ENCODE results near the gene RSKR. TPM values are rescaled to one million over a fixed set of nuclear protein-coding genes. Genes with fewer than 3 reads are reported as not detected.

The RSKR gene
- total RNA-seq, 6 donors from 2014 or later: 7.9 to 49.2 (median 11.7) TPM

DNA sequence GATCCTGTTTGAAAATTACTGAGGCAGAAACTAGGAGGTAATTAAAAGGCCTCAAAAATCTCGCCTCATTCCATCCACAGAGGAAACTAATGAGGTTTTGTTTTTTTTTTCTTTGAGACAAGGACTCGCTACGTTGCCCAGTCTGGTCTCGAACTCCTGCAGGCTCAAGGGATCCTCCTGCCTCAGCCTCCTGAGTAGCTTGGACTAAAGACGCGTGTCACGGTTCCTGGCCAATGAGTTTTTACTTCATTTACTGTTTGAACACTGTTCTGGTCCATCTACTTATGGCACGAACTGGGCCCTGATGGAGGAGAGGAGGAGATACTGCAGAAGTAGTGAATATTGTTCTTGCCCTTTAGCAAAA, 31.6 kb upstream of the RSKR start:
- WGBS, 2 donors: 18 to 24% methylated on average over 8 of the region's 8 CpGs
- H3K36me3 ChIP-seq: peaks cover 9 to 55% (median 40%) of the 10 kb centered on the region in 4 donors

DNA sequence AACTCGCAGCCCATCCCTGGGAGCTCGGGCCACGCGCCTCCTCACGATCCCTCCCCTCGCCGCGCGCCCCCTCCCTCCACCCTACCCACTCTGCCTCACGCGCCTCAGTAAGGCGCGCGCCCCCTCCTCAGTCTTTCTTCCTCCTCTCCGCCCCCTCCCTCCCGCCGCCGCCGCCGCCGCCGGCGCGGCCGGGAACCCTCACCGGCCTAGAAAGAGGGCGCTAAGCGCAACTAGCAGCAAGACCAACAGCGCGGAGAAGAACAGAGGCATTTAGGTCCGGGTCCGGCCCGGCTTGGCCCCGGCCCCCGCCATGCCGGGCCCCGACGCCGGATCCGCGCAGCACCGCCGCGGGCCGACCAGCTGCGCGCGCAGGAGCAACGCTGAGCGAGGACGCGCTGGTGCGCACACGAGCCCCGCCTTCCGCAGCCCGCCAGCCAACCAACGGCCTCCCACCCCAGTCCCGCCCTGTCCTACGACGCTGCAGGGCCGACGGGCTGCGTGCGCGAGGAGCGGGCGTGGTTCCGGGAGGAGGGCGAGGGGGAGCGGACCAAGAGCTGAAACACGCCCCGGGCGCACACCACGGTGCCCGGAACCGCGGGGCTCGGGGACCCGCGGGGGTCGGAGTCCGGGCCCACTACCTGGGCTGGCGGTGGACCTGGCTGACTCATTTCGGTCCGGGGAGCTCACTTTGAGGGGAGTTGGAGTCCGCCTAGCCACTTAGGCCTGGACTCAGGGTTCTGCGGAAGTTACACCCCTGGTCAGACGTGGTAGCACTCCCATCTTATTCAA, 31.0 kb upstream of the RSKR start, which contains the start of gene BLTP2:
TSS of gene BLTP2 (minus strand) at position 372 of the 789 bp plus-strand sequence. CDS start at position 270, 102 bp downstream.
- no peaks in the 10 kb centered on the region for H3K9me3 ChIP-seq
- H3K27me3 ChIP-seq: no peaks in the 10 kb centered on the region
- peaks cover 15 to 56% (median 43%) of the 10 kb centered on the region in 4 donors for H3K36me3 ChIP-seq
- 1 to 2% methylated on average over 28 to 40 of the region's 89 CpGs for WGBS, 2 donors
- TF ChIP-seq CTCF (IDR thresholded peaks at IDR 0.05) (peak in 4 of 6 experiments; percentile 31 to 54 (median 48)), POLR2AphosphoS5 (IDR thresholded peaks at IDR 0.05) (peak; percentile 89 to 97), EP300 (IDR thresholded peaks at IDR 0.05) (peak in 1 of 4 donors; percentile 4), POLR2A (IDR thresholded peaks at IDR 0.05) (peak; percentile 32 to 95 (median 80))
- H3K27ac ChIP-seq: peak within 1 kb of the TSS; percentile 91 to 98 (median 96)
- H3K4me3 ChIP-seq: peak within 1 kb of the TSS; percentile 82 to 99 (median 98)
- peak; percentile 97 to 99 for DNase-seq
- H3K4me1 ChIP-seq: peaks cover 32 to 44% (median 33%) of the 10 kb centered on the region in 4 donors
- ATAC-seq (ENCODE audit: low FRiP score in 2 of 2): peak; percentile 99

More for the DNA sequence above, 31.6 kb upstream of the RSKR start:
- Histone ChIP-seq H3K4me3 (peak overlapping the region; percentile 62 to 99 (median 98)), H3K4me1 (peaks cover 32 to 44% (median 33%) of the 10 kb centered on the region in 4 donors), H3K9me3 (no peaks in the 10 kb centered on the region), H3K27me3 (no peaks in the 10 kb centered on the region), H3K27ac (peak overlapping the region; percentile 91 to 98 (median 96))
- TF ChIP-seq CTCF (IDR thresholded peaks at IDR 0.05) (no peak), POLR2AphosphoS5 (IDR thresholded peaks at IDR 0.05) (no peak), POLR2A (IDR thresholded peaks at IDR 0.05) (no peak), EP300 (IDR thresholded peaks at IDR 0.05) (no peak)
- no peak for DNase-seq
- no peak for ATAC-seq (ENCODE audit: low FRiP score in 2 of 2)

- 0% methylated on average over 17 to 18 of the region's 18 CpGs for WGBS, 2 donors
- peaks cover 32 to 44% (median 33%) of the 10 kb centered on the region in 4 donors for H3K4me1 ChIP-seq
These were observed 30.2 kb upstream of the RSKR start for GRCh38 chr17:28643983-28644786.

GRCh38 chr17:28641579-28641978, 27.6 kb upstream of the RSKR start:
- Histone ChIP-seq H3K9me3 (no peaks in the 10 kb centered on the region), H3K27me3 (no peaks in the 10 kb centered on the region), H3K4me3 (no peak overlapping the region), H3K27ac (no peak overlapping the region), H3K36me3 (peaks cover 34 to 69% (median 63%) of the 10 kb centered on the region in 4 donors), H3K4me1 (peaks cover 24 to 36% (median 25%) of the 10 kb centered on the region in 4 donors)
- TF ChIP-seq POLR2AphosphoS5 (IDR thresholded peaks at IDR 0.05): no peak
- no peak for TF ChIP-seq POLR2A (IDR thresholded peaks at IDR 0.05)
- no peak for TF ChIP-seq CTCF (IDR thresholded peaks at IDR 0.05)
- no peak for TF ChIP-seq EP300 (IDR thresholded peaks at IDR 0.05)
- WGBS, 2 donors: 89 to 92% methylated on average over 2 of the region's 2 CpGs
- DNase-seq (no peak), ATAC-seq (ENCODE audit: low FRiP score in 2 of 2) (no peak)

More at GRCh38 chr17:28643983-28644786, 30.2 kb upstream of the RSKR start:
- TF ChIP-seq POLR2AphosphoS5 (IDR thresholded peaks at IDR 0.05) (no peak), CTCF (IDR thresholded peaks at IDR 0.05) (peak in 5 of 6 experiments; percentile 39 to 67 (median 46)), POLR2A (IDR thresholded peaks at IDR 0.05) (no peak), EP300 (IDR thresholded peaks at IDR 0.05) (no peak)
- H3K4me3 ChIP-seq: peak overlapping the region; percentile 82 to 99 (median 98)
- H3K36me3 ChIP-seq: peaks cover 20 to 57% (median 48%) of the 10 kb centered on the region in 4 donors
- DNase-seq (peak in 1 of 2 donors; percentile 77), ATAC-seq (ENCODE audit: low FRiP score in 2 of 2) (peak; percentile 38 to 52)
- no peaks in the 10 kb centered on the region for H3K9me3 ChIP-seq
- H3K27ac ChIP-seq: peak overlapping the region; percentile 91 to 98 (median 96)
- H3K27me3 ChIP-seq: no peaks in the 10 kb centered on the region
